Colonic mucosa (tissue), 4 donors: ENCODE measurements around the gene CIBAR2. TPM values are rescaled to one million over a fixed set of nuclear protein-coding genes. Genes with fewer than 3 reads are reported as not detected.

Experiments
- DNase-seq: peaks from one replicate; pipeline ENCODE4 v3.0.0-alpha.2; 2020
- H3K27ac ChIP-seq: fragments of 200-600 bp; one replicate; pipeline ENCODE4 v1.8.0; 2021
- H3K27me3 ChIP-seq: fragments of 200-600 bp; one replicate; pipeline ENCODE4 v1.8.0; 2021
- H3K36me3 ChIP-seq: fragments of 200-600 bp; one replicate; pipeline ENCODE4 v1.8.0; 2021
- H3K4me1 ChIP-seq: fragments of 200-600 bp; one replicate; pipeline ENCODE4 v1.8.0; 2021; ENCODE audit warnings: mild to moderate bottlenecking
- H3K4me3 ChIP-seq: fragments of 200-600 bp; one replicate; pipeline ENCODE4 v1.8.0; 2021
- H3K9ac ChIP-seq, 2 donors: one replicate each; pipeline ENCODE4 v1.7.0; 2013; ENCODE audit warnings: control low read depth in 2 of 2, low read depth in 2 of 2, low read length in 2 of 2
- H3K9me3 ChIP-seq: fragments of 200-600 bp; one replicate; pipeline ENCODE4 v1.8.0; 2021
- CTCF ChIP-seq: fragments of 200-600 bp; IDR thresholded peaks from one replicate; pipeline ENCODE4 v1.8.0; 2022; ENCODE audit warnings: antibody characterized with exemption, mild to moderate bottlenecking
- intact Hi-C: fragments of 100-400 bp; cut with DNase I; formaldehyde crosslinking; loops from one replicate; pipeline ENCODE4 v1.14.1; 2022
- total RNA-seq, 2 donors: library from RNA; stranded (reverse); fragmentation: NEBNext Ultra II Directional in 1 of 2; extraction: Animal tissue kit (Norgen Biotek cat#: 25700) in 1 of 2; gene quantifications; one replicate each; pipeline ENCODE4 v1.2.1, GENCODE V29; 2021
- donor health status: healthy.
- donor health status: DM: no; HTN: no; CAD: no.
- donor health status: DM: no; HTN: no; CAD: no.

The CIBAR2 gene
- total RNA-seq, 2 donors from 2014 or later: 0.32 TPM; not detected in 1

DNA sequence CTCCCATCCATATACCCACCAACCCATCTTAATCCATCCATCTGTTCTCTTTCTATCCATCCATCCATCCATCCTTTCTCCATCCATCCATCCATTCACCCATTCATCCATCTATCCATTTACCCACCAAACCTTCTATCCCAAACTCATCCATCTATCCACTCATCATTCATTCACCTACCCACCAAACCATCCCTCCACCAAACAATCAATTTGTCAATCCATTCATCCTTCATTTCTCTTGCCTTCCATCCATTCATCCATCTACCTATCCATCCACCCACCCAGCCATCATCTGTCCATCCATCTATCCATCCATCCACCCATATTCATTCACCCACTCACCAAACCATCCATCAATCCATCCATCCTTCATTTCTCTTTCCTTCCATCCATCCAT lies 44.6 kb upstream of the CIBAR2 start:
- TF ChIP-seq CTCF: no peak
- Histone ChIP-seq H3K27ac (no peak overlapping the region), H3K4me3 (no peak overlapping the region), H3K9ac (no peak overlapping the region), H3K36me3 (no peaks in the 10 kb centered on the region), H3K4me1 (no peaks in the 10 kb centered on the region), H3K27me3 (no peaks in the 10 kb centered on the region), H3K9me3 (no peaks in the 10 kb centered on the region)
- no peak for DNase-seq
- intact Hi-C loops: no loop called here

- Histone ChIP-seq H3K4me3 (no peak overlapping the region), H3K4me1 (no peaks in the 10 kb centered on the region), H3K9me3 (no peaks in the 10 kb centered on the region), H3K27ac (no peak overlapping the region), H3K27me3 (no peaks in the 10 kb centered on the region), H3K9ac (no peak overlapping the region), H3K36me3 (no peaks in the 10 kb centered on the region)
- DNase-seq: no peak
- intact Hi-C loops: no loop called here
- TF ChIP-seq CTCF: no peak
These were observed 44.2 kb upstream of the CIBAR2 start for GRCh38 chr16:85156440-85156839.

DNA sequence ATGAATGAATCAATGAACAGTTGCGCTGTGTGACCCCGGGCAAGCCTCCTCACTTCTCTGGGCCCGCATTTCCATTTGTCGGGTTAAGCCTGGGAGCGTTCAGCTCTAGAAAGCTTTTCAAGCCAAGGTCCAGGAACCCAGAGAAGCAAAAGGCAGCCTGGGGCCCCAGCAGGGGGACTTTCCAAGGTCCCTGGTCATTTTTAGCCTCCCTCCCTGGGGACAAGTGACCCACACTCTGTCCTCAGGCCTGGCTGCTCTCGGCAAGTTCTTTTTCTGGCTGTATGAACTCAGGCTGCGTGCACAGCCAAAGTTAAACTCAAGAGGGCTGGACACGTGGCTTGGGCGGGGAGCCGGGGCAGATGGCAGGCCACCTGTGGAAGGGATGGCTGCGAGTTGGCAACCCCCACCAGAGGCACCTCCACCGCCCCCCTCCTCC lies 41.4 kb upstream of the CIBAR2 start:
- H3K27ac ChIP-seq: no peak overlapping the region
- no peak overlapping the region for H3K9ac ChIP-seq
- DNase-seq: no peak
- no peaks in the 10 kb centered on the region for H3K4me1 ChIP-seq
- no peaks in the 10 kb centered on the region for H3K9me3 ChIP-seq
- H3K27me3 ChIP-seq: no peaks in the 10 kb centered on the region
- H3K36me3 ChIP-seq: no peaks in the 10 kb centered on the region
- intact Hi-C loops: no loop called here
- TF ChIP-seq CTCF: no peak
- no peak overlapping the region for H3K4me3 ChIP-seq

DNA sequence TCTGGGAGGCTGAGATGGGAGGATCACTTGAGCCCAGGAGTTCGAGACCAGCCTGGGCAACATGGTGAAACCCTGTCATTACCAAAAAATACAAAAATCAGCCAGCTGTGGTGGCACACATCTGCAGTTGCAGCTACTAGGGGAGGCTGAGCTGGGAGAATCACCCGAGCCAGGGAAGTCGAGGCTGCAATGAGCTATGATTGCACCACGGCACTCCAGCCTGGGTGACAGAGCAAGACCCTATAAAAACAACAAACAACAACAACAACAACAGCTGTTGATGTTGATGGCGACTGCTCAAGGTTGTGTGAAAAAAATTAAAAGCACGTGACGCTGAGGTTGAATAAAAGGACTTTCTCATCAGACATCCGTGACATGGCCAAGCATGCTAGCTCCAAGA lies 40.8 kb upstream of the CIBAR2 start:
- intact Hi-C loops: no loop called here
- H3K9me3 ChIP-seq: no peaks in the 10 kb centered on the region
- DNase-seq: no peak

DNA sequence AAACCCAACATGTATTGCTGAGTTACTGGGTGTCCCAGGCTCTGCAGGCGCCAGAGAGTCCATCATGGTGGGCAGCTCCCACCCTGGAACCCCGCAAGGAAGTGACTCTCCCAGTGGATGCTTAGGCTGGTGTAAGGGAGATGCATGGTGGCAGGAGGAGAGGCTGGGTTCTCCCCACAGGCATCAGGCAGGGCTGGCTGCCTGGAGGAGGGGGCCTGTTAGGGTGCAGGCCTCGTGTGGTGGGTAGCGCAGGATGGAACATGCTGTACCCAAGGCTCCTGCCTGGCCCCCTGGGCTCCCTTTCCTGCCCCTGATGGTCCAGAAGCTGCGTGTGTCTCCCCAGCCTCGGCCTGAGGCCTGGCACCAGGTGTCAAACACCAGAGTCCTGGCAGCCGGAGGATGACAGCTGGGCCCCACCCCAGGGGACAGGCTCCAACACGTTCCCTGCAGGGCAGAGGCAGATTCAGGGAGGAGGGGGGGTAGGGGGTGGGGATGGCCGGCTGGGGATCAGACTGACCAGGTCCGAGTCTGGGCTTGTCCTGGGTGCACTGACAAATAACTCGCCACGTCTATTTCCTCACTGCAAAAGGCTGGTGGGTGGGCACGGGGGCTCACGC lies 40.2 kb upstream of the CIBAR2 start:
- TF ChIP-seq CTCF: no peak
- no peaks in the 10 kb centered on the region for H3K9me3 ChIP-seq
- H3K27me3 ChIP-seq: no peaks in the 10 kb centered on the region
- intact Hi-C loops: no loop called here
- H3K4me3 ChIP-seq: no peak overlapping the region
- no peaks in the 10 kb centered on the region for H3K4me1 ChIP-seq
- no peaks in the 10 kb centered on the region for H3K36me3 ChIP-seq
- DNase-seq: no peak
- H3K9ac ChIP-seq: no peak overlapping the region
- no peak overlapping the region for H3K27ac ChIP-seq

More for the DNA sequence above, 40.8 kb upstream of the CIBAR2 start:
- no peak overlapping the region for H3K4me3 ChIP-seq
- no peak overlapping the region for H3K27ac ChIP-seq
- no peaks in the 10 kb centered on the region for H3K36me3 ChIP-seq
- no peak overlapping the region for H3K9ac ChIP-seq
- H3K27me3 ChIP-seq: no peaks in the 10 kb centered on the region
- TF ChIP-seq CTCF: no peak
- no peaks in the 10 kb centered on the region for H3K4me1 ChIP-seq
